Trophoblast cell (in vitro differentiated cells and primary cell): Measurements from ENCODE around the gene CBX4.

Experiments used
- DNase-seq, 2 donors: peaks; one replicate each; pipeline ENCODE4 v3.0.0-alpha.2; 2016
- H2AFZ ChIP-seq: 2 replicates; pipeline ENCODE4 v1.6.1; 2013; ENCODE audit warnings: low read length, moderate library complexity, mild to moderate bottlenecking; ENCODE audit not compliant: insufficient read depth, poor library complexity
- H2AK5ac ChIP-seq: 2 replicates; pipeline ENCODE4 v1.6.1; 2013; ENCODE audit warnings: mild to moderate bottlenecking, low read length
- H2BK120ac ChIP-seq: 2 replicates; pipeline ENCODE4 v1.6.1; 2013; ENCODE audit warnings: low read length, mild to moderate bottlenecking, moderate library complexity; ENCODE audit not compliant: insufficient read depth, poor library complexity
- H2BK12ac ChIP-seq: 2 replicates; pipeline ENCODE4 v1.6.1; 2013; ENCODE audit warnings: mild to moderate bottlenecking, low read length, moderate library complexity
- H2BK5ac ChIP-seq: 2 replicates; pipeline ENCODE4 v1.6.1; 2013; ENCODE audit warnings: low read length, low read depth, moderate library complexity, mild to moderate bottlenecking; ENCODE audit not compliant: poor library complexity
- H3K14ac ChIP-seq: 2 replicates; pipeline ENCODE4 v1.6.1; 2013; ENCODE audit warnings: mild to moderate bottlenecking, low read length
- H3K18ac ChIP-seq: 2 replicates; pipeline ENCODE4 v1.6.1; 2013; ENCODE audit warnings: mild to moderate bottlenecking, low read length
- H3K23ac ChIP-seq: 2 replicates; pipeline ENCODE4 v1.6.1; 2013; ENCODE audit warnings: low read length
- H3K27ac ChIP-seq: 2 replicates; pipeline ENCODE4 v1.5.1; 2013; ENCODE audit warnings: low read depth, mild to moderate bottlenecking, inconsistent platforms, low read length, moderate library complexity
- H3K27me3 ChIP-seq: 2 replicates; pipeline ENCODE4 v1.6.1; 2013; ENCODE audit warnings: inconsistent platforms, mild to moderate bottlenecking, low read length, moderate library complexity; ENCODE audit not compliant: insufficient read depth
- H3K36me3 ChIP-seq, 2 experiments: 1 replicate in 1 of 2; 2 replicates in 1 of 2; pipeline ENCODE4 v1.6.1; 2013; ENCODE audit warnings: low read length in 2 of 2, mild to moderate bottlenecking in 2 of 2, moderate library complexity in 1 of 2; ENCODE audit not compliant: insufficient read depth in 2 of 2, control insufficient read depth in 1 of 2
- H3K4ac ChIP-seq: 2 replicates; pipeline ENCODE4 v1.6.1; 2013; ENCODE audit warnings: low read depth, mild to moderate bottlenecking, low read length, moderate library complexity
- H3K4me1 ChIP-seq, 2 experiments: 1 replicate in 1 of 2; 2 replicates in 1 of 2; pipeline ENCODE4 v1.6.1; 2013; ENCODE audit warnings: low read length in 2 of 2, mild to moderate bottlenecking in 2 of 2, moderate library complexity in 1 of 2; ENCODE audit not compliant: insufficient read depth in 2 of 2, control insufficient read depth in 1 of 2
- H3K4me2 ChIP-seq: 2 replicates; pipeline ENCODE4 v1.6.1; 2013; ENCODE audit warnings: inconsistent platforms, mild to moderate bottlenecking, low read length, moderate library complexity
- H3K4me3 ChIP-seq: 2 replicates; pipeline ENCODE4 v1.5.1; 2013; ENCODE audit warnings: mild to moderate bottlenecking, low read depth, low read length, inconsistent platforms
- H3K79me1 ChIP-seq: one replicate; pipeline ENCODE4 v1.6.1; 2013; ENCODE audit warnings: low read length
- H3K79me2 ChIP-seq: 2 replicates; pipeline ENCODE4 v1.6.1; 2013; ENCODE audit warnings: low read length, mild to moderate bottlenecking; ENCODE audit not compliant: control insufficient read depth, insufficient read depth, poor library complexity
- H3K9ac ChIP-seq: 2 replicates; pipeline ENCODE4 v1.6.1; 2013; ENCODE audit warnings: mild to moderate bottlenecking, low read length
- H3K9me3 ChIP-seq: 2 replicates; pipeline ENCODE4 v1.6.1; 2013; ENCODE audit warnings: low read depth, mild to moderate bottlenecking, control low read depth, inconsistent platforms, low read length; ENCODE audit not compliant: insufficient read depth
- H4K12ac ChIP-seq: 2 replicates; pipeline ENCODE4 v1.6.1; 2013; ENCODE audit warnings: low read depth, mild to moderate bottlenecking, low read length, moderate library complexity
- H4K8ac ChIP-seq: 2 replicates; pipeline ENCODE4 v1.6.1; 2013; ENCODE audit warnings: low read depth, mild to moderate bottlenecking, low read length, moderate library complexity
- H4K91ac ChIP-seq: one replicate; pipeline ENCODE4 v1.6.1; 2013; ENCODE audit warnings: low read depth, mild to moderate bottlenecking, low read length, moderate library complexity
- WGBS: extraction: QIAGEN DNeasy Blood & Tissue Kit; methylation state at CpG from one replicate; pipeline ENCODE4 v1.1.7; 2013; ENCODE audit warnings: missing lambda C conversion rate; ENCODE audit not compliant: insufficient read length, insufficient coverage; ENCODE audit errors: extremely low coverage; 5-methylcytosine and 5-hydroxymethylcytosine counted together

Gene CBX4

GRCh38 chr17:79852748-79853147 lies 13.5 kb upstream of the CBX4 start:
- Histone ChIP-seq H3K4me2 (no peak overlapping the region), H4K91ac (no peak overlapping the region), H3K27ac (no peak overlapping the region), H3K4me1 (no peaks in the 10 kb centered on the region), H3K4me3 (no peak overlapping the region), H3K23ac (no peak overlapping the region), H3K79me1 (no peaks in the 10 kb centered on the region), H3K14ac (no peak overlapping the region), H3K9me3 (peaks cover 5% of the 10 kb centered on the region), H2AK5ac (no peak overlapping the region), H3K18ac (no peak overlapping the region), H2BK12ac (no peak overlapping the region), H2BK120ac (no peak overlapping the region), H3K36me3 (no peaks in the 10 kb centered on the region), H2BK5ac (no peak overlapping the region), H3K27me3 (peaks cover 1% of the 10 kb centered on the region), H3K4ac (no peak overlapping the region), H3K79me2 (no peaks in the 10 kb centered on the region), H2AFZ (no peak overlapping the region), H3K9ac (no peak overlapping the region), H4K12ac (no peak overlapping the region), H4K8ac (no peak overlapping the region)
- WGBS, result no CpG with 5 or more reads among the region's 5 CpGs
- DNase-seq, result no peak

GRCh38 chr17:79851461-79851817 lies 12.2 kb upstream of the CBX4 start:
- no peak overlapping the region for H2BK12ac ChIP-seq
- H2BK5ac ChIP-seq, result no peak overlapping the region
- H3K14ac ChIP-seq, result no peak overlapping the region
- no peak overlapping the region for H4K8ac ChIP-seq
- H3K9me3 ChIP-seq, result peaks cover 5% of the 10 kb centered on the region
- no peaks in the 10 kb centered on the region for H3K79me2 ChIP-seq
- H3K27me3 ChIP-seq, result peaks cover 2% of the 10 kb centered on the region
- no peaks in the 10 kb centered on the region for H3K36me3 ChIP-seq
- no peaks in the 10 kb centered on the region for H3K79me1 ChIP-seq
- H4K91ac ChIP-seq, result no peak overlapping the region
- H2AK5ac ChIP-seq, result no peak overlapping the region
- H4K12ac ChIP-seq, result no peak overlapping the region
- H3K4me1 ChIP-seq, result no peaks in the 10 kb centered on the region
- no peak overlapping the region for H3K4me2 ChIP-seq
- no peak overlapping the region for H3K9ac ChIP-seq
- H3K18ac ChIP-seq, result no peak overlapping the region
- no peak overlapping the region for H2AFZ ChIP-seq
- no peak overlapping the region for H3K23ac ChIP-seq
- no peak overlapping the region for H3K4me3 ChIP-seq
- H2BK120ac ChIP-seq, result no peak overlapping the region
- no CpG with 5 or more reads among the region's 11 CpGs for WGBS
- DNase-seq, result no peak
- H3K27ac ChIP-seq, result no peak overlapping the region
- H3K4ac ChIP-seq, result no peak overlapping the region

GRCh38 chr17:79850571-79851460 lies 11.6 kb upstream of the CBX4 start:
- no peak overlapping the region for H4K8ac ChIP-seq
- H3K4me2 ChIP-seq, result no peak overlapping the region
- DNase-seq, result no peak
- H2AFZ ChIP-seq, result no peak overlapping the region
- no peak overlapping the region for H2BK12ac ChIP-seq
- H3K79me2 ChIP-seq, result no peaks in the 10 kb centered on the region
- no peak overlapping the region for H3K27ac ChIP-seq
- no peak overlapping the region for H2BK120ac ChIP-seq
- H3K4me3 ChIP-seq, result no peak overlapping the region
- H3K4me1 ChIP-seq, result no peaks in the 10 kb centered on the region
- no peak overlapping the region for H4K12ac ChIP-seq
- no peak overlapping the region for H2BK5ac ChIP-seq
- H3K36me3 ChIP-seq, result no peaks in the 10 kb centered on the region
- H3K27me3 ChIP-seq, result peaks cover 7% of the 10 kb centered on the region
- H3K9ac ChIP-seq, result no peak overlapping the region
- H4K91ac ChIP-seq, result no peak overlapping the region
- H3K4ac ChIP-seq, result no peak overlapping the region
- no peak overlapping the region for H3K14ac ChIP-seq
- H2AK5ac ChIP-seq, result no peak overlapping the region
- peaks cover 5% of the 10 kb centered on the region for H3K9me3 ChIP-seq
- no peak overlapping the region for H3K18ac ChIP-seq
- no peak overlapping the region for H3K23ac ChIP-seq
- no peaks in the 10 kb centered on the region for H3K79me1 ChIP-seq
- no CpG with 5 or more reads among the region's 18 CpGs for WGBS

GRCh38 chr17:79849953-79850352 lies 10.7 kb upstream of the CBX4 start:
- Histone ChIP-seq H3K4me1 (peaks cover 0 to 3% of the 10 kb centered on the region in 2 experiments), H3K18ac (no peak overlapping the region), H4K91ac (no peak overlapping the region), H3K79me2 (no peaks in the 10 kb centered on the region), H3K14ac (no peak overlapping the region), H2BK120ac (no peak overlapping the region), H2BK5ac (no peak overlapping the region), H3K23ac (no peak overlapping the region), H3K27me3 (peaks cover 9% of the 10 kb centered on the region), H3K36me3 (no peaks in the 10 kb centered on the region), H2AFZ (no peak overlapping the region), H3K27ac (no peak overlapping the region), H3K79me1 (no peaks in the 10 kb centered on the region), H2AK5ac (no peak overlapping the region), H4K12ac (no peak overlapping the region), H2BK12ac (no peak overlapping the region), H3K4ac (no peak overlapping the region), H3K9me3 (peaks cover 5% of the 10 kb centered on the region), H3K9ac (no peak overlapping the region), H4K8ac (no peak overlapping the region), H3K4me3 (no peak overlapping the region), H3K4me2 (no peak overlapping the region)
- no CpG with 5 or more reads among the region's 8 CpGs for WGBS
- DNase-seq, result no peak
